ENCODE results near the gene LLPH.

GRCh38 chr12:66131067-66131688 lies 628 bp upstream of the LLPH start:
- TF ChIP-seq POLR2A (IDR thresholded peaks at IDR 0.05; ENCODE audit: low read length) (no peak), GATA1 (IDR thresholded peaks at IDR 0.05; ENCODE audit: low read depth, low read length) (no peak)

All from erythroblast (primary cell).